ENCODE results near the gene L1CAM.

The L1CAM gene, protein sequence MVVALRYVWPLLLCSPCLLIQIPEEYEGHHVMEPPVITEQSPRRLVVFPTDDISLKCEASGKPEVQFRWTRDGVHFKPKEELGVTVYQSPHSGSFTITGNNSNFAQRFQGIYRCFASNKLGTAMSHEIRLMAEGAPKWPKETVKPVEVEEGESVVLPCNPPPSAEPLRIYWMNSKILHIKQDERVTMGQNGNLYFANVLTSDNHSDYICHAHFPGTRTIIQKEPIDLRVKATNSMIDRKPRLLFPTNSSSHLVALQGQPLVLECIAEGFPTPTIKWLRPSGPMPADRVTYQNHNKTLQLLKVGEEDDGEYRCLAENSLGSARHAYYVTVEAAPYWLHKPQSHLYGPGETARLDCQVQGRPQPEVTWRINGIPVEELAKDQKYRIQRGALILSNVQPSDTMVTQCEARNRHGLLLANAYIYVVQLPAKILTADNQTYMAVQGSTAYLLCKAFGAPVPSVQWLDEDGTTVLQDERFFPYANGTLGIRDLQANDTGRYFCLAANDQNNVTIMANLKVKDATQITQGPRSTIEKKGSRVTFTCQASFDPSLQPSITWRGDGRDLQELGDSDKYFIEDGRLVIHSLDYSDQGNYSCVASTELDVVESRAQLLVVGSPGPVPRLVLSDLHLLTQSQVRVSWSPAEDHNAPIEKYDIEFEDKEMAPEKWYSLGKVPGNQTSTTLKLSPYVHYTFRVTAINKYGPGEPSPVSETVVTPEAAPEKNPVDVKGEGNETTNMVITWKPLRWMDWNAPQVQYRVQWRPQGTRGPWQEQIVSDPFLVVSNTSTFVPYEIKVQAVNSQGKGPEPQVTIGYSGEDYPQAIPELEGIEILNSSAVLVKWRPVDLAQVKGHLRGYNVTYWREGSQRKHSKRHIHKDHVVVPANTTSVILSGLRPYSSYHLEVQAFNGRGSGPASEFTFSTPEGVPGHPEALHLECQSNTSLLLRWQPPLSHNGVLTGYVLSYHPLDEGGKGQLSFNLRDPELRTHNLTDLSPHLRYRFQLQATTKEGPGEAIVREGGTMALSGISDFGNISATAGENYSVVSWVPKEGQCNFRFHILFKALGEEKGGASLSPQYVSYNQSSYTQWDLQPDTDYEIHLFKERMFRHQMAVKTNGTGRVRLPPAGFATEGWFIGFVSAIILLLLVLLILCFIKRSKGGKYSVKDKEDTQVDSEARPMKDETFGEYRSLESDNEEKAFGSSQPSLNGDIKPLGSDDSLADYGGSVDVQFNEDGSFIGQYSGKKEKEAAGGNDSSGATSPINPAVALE

DNA sequence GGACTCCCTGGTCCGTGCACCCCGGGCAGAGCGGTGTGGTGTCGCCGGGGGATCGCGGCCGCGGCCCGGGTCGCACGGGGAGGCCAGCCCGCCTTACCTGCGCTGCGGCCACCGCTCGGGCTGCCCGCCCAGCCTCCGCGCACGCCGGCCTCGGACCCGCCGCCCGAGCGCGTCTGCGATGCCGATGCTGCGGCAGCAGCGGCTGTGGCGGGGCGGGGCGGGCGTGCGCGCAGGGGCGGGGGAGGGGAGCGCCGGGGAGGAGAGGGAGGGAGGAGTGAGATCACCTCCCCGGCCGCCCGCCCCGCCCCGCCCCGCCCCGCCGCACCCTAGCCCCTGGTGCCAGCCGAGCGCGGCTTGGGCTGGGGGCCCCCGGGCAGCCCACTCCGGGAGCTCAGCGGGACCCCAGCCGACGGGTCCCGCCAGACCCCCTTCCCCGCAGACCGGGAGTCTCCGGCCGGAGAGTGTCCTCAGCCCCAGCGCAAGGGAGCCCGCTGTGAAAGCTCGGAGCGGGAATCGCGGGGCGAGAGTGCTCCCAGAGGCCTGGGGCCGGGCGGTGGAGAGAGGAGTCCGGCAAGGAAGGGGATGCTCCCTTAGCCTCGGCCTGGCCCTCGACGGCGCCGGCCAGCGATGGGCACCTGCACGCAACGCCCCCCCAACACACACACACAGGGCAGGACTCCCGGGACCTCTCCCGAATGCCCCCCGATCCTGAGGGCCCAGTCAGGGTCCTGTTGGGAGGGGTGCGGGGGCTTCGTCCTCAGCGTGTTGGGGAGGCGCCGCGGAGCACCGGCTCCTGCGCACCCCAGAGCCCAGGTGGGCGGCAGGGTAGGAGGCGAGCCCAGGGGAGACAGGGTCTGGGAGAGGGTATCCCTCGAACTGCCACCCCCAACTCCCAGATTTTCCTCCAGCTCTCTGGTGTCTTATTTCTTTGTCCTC, at the start of gene L1CAM:
Gene L1CAM, minus strand, starts transcription at position 206 of the 936 bp plus-strand sequence. CDS start 10,337 bp downstream, outside the sequence.
- peaks cover 4% of the 10 kb centered on the region for H3K4me1 Mint-ChIP-seq (ENCODE audit: low read depth)
- no peaks in the 10 kb centered on the region for H3K36me3 Mint-ChIP-seq (ENCODE audit: low read depth)
- DNase-seq = peak; percentile 46
- H3K9me3 Mint-ChIP-seq = no peaks in the 10 kb centered on the region
- H3K27me3 Mint-ChIP-seq = peaks cover 77% of the 10 kb centered on the region
- peak within 1 kb of the TSS; percentile 43 for H3K4me3 Mint-ChIP-seq
- no peak within 1 kb of the TSS for H3K27ac Mint-ChIP-seq

DNA sequence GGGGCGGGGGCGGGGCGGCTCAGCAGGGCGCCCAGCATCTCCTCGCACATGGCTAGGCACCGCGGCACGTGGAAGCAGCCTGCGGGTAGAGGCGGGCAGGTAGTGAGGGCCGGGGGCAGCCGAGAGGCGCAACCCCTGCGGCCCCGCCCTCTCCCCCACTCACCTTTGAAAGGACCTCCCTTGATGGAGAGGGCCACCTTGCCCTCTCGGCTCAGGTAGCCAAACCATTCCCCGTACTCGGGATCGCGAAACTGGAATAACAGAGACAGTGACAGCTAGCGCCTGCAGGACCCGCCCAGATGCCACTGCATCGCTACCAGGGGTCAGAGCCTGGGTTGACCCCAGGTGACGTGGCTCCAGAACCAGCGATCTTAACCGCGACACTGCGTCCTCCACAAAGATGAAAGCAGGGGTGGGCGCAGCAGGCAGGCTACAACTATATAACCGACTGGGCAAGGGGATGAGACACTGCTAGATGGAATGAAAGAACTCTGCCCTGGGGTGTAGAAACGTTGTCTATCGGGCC, 49.4 kb upstream of the L1CAM start:
- no peak for DNase-seq
- Mint-ChIP-seq H3K27ac (peak overlapping the region; percentile 74), H3K36me3 (ENCODE audit: low read depth) (peaks cover 41% of the 10 kb centered on the region), H3K4me3 (peak overlapping the region; percentile 71), H3K4me1 (ENCODE audit: low read depth) (peaks cover 28% of the 10 kb centered on the region), H3K27me3 (peaks cover 13% of the 10 kb centered on the region), H3K9me3 (no peaks in the 10 kb centered on the region)

DNA sequence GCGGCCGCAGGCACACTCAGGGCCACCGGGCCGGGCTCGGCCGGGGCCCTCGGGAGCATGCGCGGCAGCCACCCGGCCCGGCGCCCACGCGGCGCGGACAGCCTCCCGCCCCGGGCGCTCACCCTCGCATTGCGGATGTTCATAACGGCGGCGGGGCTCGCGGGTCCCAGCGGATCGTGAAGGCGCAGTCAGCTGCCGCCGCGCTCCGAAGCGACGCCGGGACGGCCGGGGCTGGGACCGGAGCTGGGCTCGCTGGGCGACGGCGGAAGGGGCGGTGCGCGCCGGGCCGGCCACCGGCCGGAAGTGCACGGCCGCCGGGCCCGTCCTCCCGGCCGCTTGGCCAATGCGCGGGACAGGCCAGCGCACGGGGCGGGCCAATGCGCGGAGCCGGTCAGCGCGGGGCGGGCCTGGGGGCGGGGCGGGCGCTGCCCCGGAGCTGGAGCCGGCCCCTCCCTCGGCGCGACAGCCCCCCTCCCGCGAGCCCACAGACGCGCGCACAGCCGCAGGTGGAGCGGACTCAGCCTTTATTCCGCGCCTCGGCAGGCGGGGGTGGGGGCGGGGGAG, 48.9 kb upstream of the L1CAM start, which contains the start of gene NAA10:
Gene NAA10, minus strand, starts transcription at position 276 of the 564 bp plus-strand sequence. Its CDS starts 133 bp downstream, at position 143.
- peaks cover 46% of the 10 kb centered on the region for H3K36me3 Mint-ChIP-seq (ENCODE audit: low read depth)
- H3K27me3 Mint-ChIP-seq = peaks cover 10% of the 10 kb centered on the region
- peak within 1 kb of the TSS; percentile 91 for H3K4me3 Mint-ChIP-seq
- H3K27ac Mint-ChIP-seq = peak within 1 kb of the TSS; percentile 77
- H3K9me3 Mint-ChIP-seq = no peaks in the 10 kb centered on the region
- peak; percentile 82 for DNase-seq
- peaks cover 31% of the 10 kb centered on the region for H3K4me1 Mint-ChIP-seq (ENCODE audit: low read depth)

DNA sequence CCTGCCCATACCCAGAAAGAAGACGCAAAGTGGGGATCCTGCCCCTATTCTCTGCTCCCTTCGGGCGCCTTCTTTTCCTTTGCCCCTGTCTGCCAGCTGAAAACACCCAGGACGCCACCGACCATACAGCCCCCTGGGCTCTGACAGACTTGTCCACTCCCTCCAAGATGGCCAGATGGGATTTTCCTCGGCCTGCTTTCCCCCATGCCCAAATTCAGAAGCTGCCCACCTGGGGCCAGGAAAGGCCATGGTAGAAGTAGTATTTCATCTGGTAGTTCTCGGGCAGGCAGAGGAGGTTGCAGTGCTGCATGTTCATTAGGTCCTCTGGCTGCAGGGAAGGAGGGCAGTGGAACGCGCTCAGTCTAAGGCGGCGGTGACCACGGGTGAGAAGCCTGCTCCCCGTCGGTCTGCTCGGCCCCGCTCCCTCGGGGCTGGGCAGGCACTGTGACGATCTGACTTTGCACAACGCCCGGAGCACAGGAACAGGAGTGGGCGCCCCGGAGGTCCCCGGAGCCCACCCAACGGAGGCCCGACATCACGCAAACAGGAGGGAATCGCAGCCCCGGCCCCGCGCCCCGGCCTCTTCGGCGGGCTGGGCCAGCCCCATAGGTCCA, 48.3 kb upstream of the L1CAM start:
- H3K4me3 Mint-ChIP-seq = peak overlapping the region; percentile 91
- peak; percentile 60 for DNase-seq
- peaks cover 52% of the 10 kb centered on the region for H3K36me3 Mint-ChIP-seq (ENCODE audit: low read depth)
- peaks cover 37% of the 10 kb centered on the region for H3K4me1 Mint-ChIP-seq (ENCODE audit: low read depth)
- H3K9me3 Mint-ChIP-seq = no peaks in the 10 kb centered on the region
- peak overlapping the region; percentile 77 for H3K27ac Mint-ChIP-seq
- peaks cover 10% of the 10 kb centered on the region for H3K27me3 Mint-ChIP-seq

DNA sequence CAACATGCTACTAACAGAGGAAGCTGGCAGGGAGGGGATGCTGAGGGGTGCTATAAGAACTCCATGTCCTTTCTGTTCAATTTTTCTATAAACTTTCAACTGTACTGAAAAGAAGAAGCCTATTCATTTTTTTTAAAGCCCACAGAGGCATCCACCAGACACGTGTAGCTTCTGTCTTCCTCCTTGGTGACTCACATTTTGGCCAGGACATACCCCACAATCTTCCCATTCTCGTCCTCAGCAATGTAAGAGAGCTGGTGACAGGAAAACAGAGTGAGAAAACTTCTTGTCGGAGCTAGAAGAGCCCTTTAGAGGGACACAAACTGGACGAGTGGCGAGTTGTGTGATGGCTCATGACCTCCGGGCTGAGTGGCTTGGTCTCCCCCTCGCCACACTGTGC, 47.8 kb upstream of the L1CAM start:
- H3K9me3 Mint-ChIP-seq = no peaks in the 10 kb centered on the region
- H3K4me1 Mint-ChIP-seq (ENCODE audit: low read depth) = peaks cover 42% of the 10 kb centered on the region
- DNase-seq = no peak
- H3K36me3 Mint-ChIP-seq (ENCODE audit: low read depth) = peaks cover 57% of the 10 kb centered on the region
- H3K4me3 Mint-ChIP-seq = peak overlapping the region; percentile 91
- H3K27me3 Mint-ChIP-seq = peaks cover 10% of the 10 kb centered on the region
- H3K27ac Mint-ChIP-seq = peak overlapping the region; percentile 77

DNA sequence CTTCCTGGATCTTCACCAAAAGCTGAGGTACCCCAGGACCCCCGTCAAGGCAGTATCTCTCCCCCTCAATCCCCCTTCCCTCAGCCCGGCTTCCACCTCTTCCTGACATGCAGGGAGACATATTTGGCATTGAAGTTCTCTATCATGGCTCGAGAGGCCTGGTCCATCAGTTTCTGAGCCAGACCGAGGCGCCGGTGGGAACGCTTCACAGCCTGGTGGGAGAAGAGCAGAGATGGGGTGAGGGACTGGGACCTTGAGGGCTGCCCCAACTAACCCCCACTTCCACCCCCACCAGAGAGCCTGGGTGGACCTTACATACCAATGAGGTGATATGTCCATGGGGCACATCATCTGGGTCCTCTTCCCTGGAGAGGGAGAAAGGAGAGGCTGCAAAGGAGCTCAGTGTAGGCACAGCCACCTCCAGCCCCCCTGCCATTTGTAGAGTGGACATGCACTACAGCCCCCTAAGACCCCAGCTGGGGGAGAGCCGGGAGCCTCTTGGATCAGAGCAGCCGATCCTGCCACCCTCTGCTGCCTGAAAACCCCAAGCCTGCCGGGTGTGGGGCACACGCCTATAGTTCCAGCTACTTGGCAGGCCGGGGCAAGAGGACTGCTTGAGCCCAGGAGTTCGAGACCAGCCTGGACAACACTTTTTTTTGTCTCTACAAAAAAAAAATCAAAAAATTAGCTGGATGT, 46.4 kb upstream of the L1CAM start:
- H3K27ac Mint-ChIP-seq = peak overlapping the region; percentile 81

DNA sequence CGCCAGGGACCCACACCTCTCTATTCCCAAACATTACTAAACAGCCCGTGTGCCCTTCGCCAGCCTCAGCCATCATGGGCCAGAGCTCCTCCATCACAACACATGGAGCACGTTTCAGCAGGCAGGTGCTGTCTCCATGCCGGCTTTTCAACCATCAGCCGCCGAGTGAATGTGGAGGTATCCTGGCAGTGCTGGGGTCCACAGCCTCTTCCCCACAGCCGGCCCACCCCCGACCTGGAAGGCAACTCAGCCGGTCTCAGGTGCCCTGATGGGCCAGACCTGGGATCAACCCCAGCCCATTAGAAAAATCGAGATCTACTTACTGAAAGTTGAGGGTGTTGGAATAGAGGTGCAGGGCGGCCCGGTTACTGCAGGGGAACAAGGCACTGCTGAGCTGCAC, 45.8 kb upstream of the L1CAM start:
- H3K36me3 Mint-ChIP-seq (ENCODE audit: low read depth) = peaks cover 61% of the 10 kb centered on the region
- H3K27me3 Mint-ChIP-seq = peaks cover 6% of the 10 kb centered on the region
- H3K4me3 Mint-ChIP-seq = peak overlapping the region; percentile 0

More for the DNA sequence above, 46.4 kb upstream of the L1CAM start:
- no peaks in the 10 kb centered on the region for H3K9me3 Mint-ChIP-seq
- H3K4me3 Mint-ChIP-seq = peak overlapping the region; percentile 91
- no peak for DNase-seq
- peaks cover 7% of the 10 kb centered on the region for H3K27me3 Mint-ChIP-seq
- peaks cover 43% of the 10 kb centered on the region for H3K4me1 Mint-ChIP-seq (ENCODE audit: low read depth)
- peaks cover 61% of the 10 kb centered on the region for H3K36me3 Mint-ChIP-seq (ENCODE audit: low read depth)

DNA sequence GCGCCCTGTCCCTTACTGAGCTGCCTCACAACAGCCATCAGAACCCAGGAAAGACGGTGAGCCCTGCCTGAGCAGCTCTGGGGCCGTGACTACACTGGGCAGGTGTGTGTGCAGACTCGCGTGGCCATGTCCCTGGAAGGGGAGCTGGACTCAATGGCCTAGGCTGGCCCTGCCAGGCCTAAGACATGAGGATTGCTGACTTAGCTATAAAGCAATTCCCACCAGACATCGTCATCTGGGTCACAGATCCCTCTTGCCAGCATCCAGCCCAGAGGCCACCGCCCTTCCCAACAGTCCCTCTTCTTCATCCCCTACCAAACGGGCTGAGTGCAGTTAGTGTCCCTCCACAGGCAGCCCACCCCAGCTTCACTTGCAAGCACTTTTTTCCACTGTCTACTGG, 45.2 kb upstream of the L1CAM start:
- Mint-ChIP-seq H3K27ac (peak overlapping the region; percentile 81), H3K36me3 (ENCODE audit: low read depth) (peaks cover 61% of the 10 kb centered on the region), H3K9me3 (no peaks in the 10 kb centered on the region), H3K4me3 (no peak overlapping the region), H3K27me3 (peaks cover 3% of the 10 kb centered on the region), H3K4me1 (ENCODE audit: low read depth) (peaks cover 52% of the 10 kb centered on the region)
- no peak for DNase-seq

More for the DNA sequence above, 45.8 kb upstream of the L1CAM start:
- Mint-ChIP-seq H3K27ac (peak overlapping the region; percentile 81), H3K4me1 (ENCODE audit: low read depth) (peaks cover 50% of the 10 kb centered on the region), H3K9me3 (no peaks in the 10 kb centered on the region)
- no peak for DNase-seq

DNA sequence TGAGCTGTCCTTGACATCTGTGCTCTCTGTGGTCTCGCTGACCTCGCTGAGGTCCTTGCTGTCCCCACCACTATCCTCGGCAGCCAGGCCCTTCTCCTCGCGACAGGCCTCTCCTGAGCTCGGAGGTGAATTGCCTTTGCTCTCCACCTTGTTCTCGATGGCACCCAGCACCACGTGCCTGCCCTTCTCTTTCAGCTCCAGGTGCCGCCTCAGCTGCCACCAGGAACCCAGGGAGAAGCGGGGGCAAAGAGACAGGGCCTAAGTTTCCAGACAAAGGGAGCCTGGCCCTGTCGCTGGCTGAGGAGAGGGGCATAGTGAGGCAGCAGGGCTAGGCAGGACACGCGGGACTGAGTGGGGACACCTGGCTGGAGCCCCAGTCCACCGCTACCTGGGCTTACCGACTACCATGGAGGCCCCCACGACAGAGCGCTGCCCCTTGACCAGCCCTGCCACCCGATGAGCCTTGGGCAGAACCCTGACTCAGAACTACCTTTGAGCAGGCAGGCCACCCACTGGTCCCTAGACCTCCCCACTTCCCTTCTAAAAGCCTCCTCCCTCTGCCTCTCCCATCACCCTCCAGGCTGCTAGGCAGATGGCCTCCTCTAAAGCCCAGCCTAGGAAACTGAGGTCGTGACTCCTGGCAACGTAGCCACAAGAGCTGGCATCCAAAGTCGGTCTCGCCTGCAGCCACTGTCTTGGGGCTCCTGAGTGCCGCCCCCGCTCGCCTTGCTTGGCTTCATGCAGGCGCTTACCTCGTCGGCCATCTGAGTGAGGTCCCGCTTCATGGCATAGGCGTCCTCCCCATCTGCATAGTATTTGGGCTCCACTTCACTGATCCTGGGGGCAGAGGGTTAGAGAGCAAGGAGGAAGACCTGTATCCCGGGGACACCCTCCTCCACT, 44.3 kb upstream of the L1CAM start:
- Mint-ChIP-seq H3K36me3 (ENCODE audit: low read depth) (peaks cover 66% of the 10 kb centered on the region), H3K27me3 (peaks cover 3% of the 10 kb centered on the region), H3K27ac (peak overlapping the region; percentile 74), H3K9me3 (no peaks in the 10 kb centered on the region), H3K4me1 (ENCODE audit: low read depth) (peaks cover 52% of the 10 kb centered on the region), H3K4me3 (no peak overlapping the region)
- DNase-seq = no peak

DNA sequence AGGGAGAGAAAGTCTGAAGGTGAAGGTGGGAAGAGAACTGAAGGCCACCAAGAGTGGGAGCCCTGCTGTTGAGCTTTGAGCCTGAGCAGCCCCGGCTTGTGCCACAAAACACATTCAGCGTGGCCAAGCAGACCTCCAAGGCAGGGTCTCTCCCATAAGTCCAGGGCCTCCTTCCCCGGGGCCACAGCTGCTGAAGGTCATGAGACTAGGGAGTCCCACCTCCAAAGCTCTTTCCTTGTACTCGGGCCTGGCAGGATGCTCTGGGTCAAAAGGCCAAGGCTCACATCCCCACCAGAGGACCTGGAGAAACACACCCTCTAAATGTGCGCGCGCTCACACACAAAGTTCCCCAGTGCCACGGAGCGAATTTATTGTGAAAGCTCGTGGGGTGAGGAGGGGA, 43.6 kb upstream of the L1CAM start:
- H3K27me3 Mint-ChIP-seq = peaks cover 3% of the 10 kb centered on the region
- peaks cover 59% of the 10 kb centered on the region for H3K4me1 Mint-ChIP-seq (ENCODE audit: low read depth)
- H3K4me3 Mint-ChIP-seq = peak overlapping the region; percentile 81
- peak overlapping the region; percentile 71 for H3K27ac Mint-ChIP-seq
- H3K36me3 Mint-ChIP-seq (ENCODE audit: low read depth) = peaks cover 73% of the 10 kb centered on the region
- no peaks in the 10 kb centered on the region for H3K9me3 Mint-ChIP-seq
- no peak for DNase-seq

DNA sequence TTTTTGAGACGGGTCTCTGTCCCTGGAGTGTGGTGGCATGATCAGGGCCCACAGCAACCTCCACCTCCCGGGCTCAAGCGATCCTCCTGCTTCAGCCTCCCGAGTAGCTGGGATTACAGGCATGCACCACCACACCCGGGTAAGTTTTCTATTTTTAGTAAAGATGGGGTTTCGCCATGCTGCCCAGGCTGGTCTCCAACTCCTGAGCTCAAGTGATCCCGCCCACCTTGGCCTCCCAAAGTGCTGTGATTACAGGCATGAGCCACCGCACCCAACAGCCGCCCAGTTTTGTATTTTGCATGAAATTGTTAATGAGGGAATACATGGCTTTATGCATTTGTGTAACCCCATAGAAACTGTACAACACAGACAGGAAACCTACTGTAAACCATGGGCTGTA, 42.9 kb upstream of the L1CAM start:
- no peak for DNase-seq
- no peaks in the 10 kb centered on the region for H3K9me3 Mint-ChIP-seq
- H3K27ac Mint-ChIP-seq = peak overlapping the region; percentile 85
- H3K4me1 Mint-ChIP-seq (ENCODE audit: low read depth) = peaks cover 63% of the 10 kb centered on the region
- H3K4me3 Mint-ChIP-seq = peak overlapping the region; percentile 81
- H3K27me3 Mint-ChIP-seq = peaks cover 3% of the 10 kb centered on the region
- H3K36me3 Mint-ChIP-seq (ENCODE audit: low read depth) = peaks cover 74% of the 10 kb centered on the region

Data from activated T-cell treated with anti-CD3 and anti-CD28 coated beads, Interleukin-2, amount 50 U/mL, for 24 hours (primary cell).